GM12865 (cell line): ENCODE measurements around the gene DNM1.

Experiments used
- DNase-seq: peaks from one replicate; pipeline ENCODE4 v3.0.0; 2010; ENCODE audit warnings: low read depth
- H3K4me3 ChIP-seq: 2 replicates; pipeline ENCODE4 v1.5.1; 2011; ENCODE audit warnings: mild to moderate bottlenecking, low read depth, low read length, control low read depth
- TF ChIP-seq, protein P1 (sequence below): IDR thresholded peaks from 2 replicates; pipeline ENCODE4 v1.5.1; 2011; ENCODE audit warnings: low read length, control low read depth, low read depth, inconsistent platforms; ENCODE audit not compliant: insufficient read depth; ENCODE audit errors: missing control alignments

DNM1 gene

DNA sequence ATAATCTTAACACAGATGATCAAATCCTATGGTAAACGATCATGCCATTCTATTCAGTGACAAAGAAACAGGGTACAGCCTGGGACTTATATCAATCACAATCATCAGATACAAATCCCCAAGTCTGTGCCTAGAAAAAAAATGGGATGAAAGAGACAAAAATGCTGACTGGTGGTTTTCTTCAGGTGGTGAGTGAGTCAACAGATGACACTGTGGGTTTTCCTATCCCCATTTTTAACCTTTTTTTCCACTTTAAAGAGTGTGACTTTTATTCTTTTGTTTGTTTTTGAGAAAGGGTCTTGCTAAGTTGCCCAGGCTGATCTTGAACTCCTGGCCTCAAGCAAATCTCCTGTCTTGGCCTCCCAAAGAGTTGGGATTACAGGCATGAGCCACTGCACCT is 15.0 kb upstream of the DNM1 start:
- no peak for DNase-seq
- TF ChIP-seq, protein P1, sequence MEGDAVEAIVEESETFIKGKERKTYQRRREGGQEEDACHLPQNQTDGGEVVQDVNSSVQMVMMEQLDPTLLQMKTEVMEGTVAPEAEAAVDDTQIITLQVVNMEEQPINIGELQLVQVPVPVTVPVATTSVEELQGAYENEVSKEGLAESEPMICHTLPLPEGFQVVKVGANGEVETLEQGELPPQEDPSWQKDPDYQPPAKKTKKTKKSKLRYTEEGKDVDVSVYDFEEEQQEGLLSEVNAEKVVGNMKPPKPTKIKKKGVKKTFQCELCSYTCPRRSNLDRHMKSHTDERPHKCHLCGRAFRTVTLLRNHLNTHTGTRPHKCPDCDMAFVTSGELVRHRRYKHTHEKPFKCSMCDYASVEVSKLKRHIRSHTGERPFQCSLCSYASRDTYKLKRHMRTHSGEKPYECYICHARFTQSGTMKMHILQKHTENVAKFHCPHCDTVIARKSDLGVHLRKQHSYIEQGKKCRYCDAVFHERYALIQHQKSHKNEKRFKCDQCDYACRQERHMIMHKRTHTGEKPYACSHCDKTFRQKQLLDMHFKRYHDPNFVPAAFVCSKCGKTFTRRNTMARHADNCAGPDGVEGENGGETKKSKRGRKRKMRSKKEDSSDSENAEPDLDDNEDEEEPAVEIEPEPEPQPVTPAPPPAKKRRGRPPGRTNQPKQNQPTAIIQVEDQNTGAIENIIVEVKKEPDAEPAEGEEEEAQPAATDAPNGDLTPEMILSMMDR: no peak
- H3K4me3 ChIP-seq: no peak overlapping the region

DNA sequence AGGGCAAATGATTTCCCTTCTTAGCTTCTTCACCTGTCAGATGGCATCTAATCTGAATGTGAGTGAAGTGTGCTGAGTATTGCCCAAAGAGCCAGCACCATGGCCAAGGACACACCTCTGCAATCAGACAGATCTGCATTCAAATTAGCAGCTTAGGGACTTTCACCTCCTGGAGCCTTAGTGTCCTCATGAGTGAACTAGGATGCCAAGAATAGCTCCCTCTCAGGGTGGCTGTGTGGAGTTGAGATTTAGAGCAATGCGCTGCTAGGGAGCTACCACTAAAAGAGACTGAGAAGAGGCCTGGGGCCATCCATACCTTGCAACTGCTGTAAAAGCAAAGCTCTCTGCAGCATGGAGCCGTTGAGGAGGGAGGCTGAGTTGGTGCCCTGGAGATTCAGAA is 13.2 kb upstream of the DNM1 start:
- DNase-seq: peak; percentile 28
- no peak overlapping the region for H3K4me3 ChIP-seq
- TF ChIP-seq, protein P1: no peak

DNA sequence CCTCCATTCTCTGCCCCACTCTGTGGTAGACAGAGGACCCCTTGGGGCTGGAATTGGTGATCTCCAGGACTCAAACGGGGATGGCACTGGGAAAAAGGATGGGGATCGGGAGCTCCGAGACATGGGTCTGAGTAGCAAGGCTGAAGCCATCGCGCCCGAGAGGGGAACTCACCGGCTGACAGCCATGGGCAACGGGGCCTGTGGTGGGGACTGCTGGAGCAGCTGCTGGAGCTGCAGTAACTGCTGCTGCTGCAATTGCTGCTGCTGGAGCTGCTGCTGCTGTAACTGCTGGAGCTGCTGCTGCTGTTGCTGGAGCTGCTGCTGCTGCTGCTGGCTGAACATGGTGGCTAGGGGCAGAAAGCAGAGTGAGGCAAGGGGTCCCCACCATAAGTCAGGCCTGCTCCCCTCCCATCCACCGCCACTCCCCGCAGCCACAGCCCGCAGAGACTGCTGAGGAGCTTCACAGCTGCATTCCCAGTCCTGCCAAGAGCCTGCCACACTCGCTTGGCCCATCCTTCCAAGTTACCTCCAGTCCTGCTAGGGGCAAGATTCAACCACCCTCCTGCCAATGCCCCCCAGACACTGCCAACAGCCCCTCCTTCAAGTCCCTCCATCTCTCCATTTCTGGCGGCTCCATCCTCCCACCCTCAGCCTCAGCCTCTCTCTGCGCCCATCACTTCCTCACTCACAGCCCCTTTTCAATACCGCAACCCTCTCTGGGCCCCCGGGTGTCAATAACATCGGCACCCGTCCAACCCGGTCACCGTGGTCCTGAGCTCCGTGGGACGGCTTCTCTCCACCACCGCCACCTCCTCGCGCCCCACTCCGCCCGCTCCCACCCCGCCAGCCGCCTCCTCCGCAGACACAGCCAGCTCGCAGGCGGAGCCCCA is 12.4 kb upstream of the DNM1 start:
- H3K4me3 ChIP-seq: peak overlapping the region; percentile 84
- DNase-seq: peak; percentile 27
- TF ChIP-seq, protein P1: no peak

DNA sequence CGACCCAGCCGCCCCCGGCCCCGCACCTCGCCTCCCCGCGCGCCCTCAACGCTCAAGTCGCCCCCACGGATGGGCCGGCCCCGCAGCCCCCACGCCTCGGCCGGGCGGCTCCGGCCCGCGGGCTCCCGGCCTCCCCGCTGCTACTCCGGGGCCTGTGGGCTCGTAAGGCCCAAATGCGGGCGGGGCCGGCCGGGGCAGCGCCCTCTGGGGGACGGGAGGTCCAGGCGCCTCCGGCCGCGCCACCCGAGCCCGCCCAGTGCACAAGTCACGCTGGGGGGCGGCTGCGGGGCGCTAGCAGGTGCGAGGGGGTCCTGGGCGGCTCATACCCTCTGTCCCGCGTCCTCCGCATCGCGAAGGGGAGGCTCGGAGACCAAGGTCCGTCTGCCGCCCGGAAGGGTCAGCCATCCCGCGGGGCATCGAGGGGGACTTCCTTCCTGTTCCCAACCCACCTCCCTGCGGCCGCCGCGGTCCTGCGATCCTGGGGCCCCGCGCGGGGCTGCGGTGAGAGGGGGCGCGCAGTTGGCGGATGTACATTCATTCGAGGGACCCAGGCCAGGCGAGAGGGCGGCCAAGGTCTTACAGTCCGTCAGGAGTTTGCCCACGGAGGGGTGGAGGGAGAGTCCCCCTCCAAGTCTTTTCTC is 11.7 kb upstream of the DNM1 start, which contains the start of gene CIZ1:
Gene CIZ1 (minus strand): TSS at position 167 of the 641 bp plus-strand sequence. CDS start 715 bp downstream, outside the sequence.
- H3K4me3 ChIP-seq: peak within 1 kb of the TSS; percentile 84
- peak; percentile 91 for DNase-seq
- TF ChIP-seq, protein P1: peak; percentile 76

DNA sequence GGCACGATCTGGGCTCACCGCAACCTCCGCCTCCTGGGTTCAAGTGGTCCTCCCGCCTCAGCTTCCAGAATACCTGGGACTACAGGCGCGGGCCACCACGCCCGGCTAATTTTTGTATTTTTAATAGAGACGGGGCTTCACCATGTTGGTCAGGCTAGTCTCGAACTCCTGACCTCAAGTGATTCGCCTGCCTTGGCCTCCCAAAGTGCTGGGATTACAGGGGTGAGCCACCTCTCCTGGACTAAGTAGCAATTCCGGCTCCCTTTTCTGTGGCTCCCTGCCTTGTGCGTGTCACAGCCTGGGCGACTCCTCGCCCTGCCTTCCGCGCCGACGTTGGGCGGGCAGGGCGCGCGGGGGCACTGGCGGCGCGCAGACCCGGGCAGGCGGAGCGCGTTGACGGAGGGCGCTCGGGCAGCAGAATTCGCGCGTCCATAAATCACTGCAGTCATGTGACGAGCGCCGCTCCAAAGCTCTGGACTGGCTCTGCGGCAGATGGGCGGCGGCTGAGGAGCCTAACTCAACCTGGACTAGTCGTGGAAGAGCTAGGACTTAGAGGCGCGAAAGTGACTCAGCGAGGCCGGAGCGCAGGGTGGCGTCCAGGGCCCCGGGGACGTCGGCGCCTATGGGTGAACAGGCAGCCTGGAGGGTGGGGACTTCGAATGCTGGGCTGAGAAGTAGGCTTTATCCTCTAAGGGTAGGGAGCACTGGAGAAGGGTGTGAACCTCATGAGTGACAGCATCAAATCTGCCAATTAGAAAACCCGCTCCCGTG is 10.4 kb upstream of the DNM1 start:
- TF ChIP-seq, protein P1: peak; percentile 41

DNA sequence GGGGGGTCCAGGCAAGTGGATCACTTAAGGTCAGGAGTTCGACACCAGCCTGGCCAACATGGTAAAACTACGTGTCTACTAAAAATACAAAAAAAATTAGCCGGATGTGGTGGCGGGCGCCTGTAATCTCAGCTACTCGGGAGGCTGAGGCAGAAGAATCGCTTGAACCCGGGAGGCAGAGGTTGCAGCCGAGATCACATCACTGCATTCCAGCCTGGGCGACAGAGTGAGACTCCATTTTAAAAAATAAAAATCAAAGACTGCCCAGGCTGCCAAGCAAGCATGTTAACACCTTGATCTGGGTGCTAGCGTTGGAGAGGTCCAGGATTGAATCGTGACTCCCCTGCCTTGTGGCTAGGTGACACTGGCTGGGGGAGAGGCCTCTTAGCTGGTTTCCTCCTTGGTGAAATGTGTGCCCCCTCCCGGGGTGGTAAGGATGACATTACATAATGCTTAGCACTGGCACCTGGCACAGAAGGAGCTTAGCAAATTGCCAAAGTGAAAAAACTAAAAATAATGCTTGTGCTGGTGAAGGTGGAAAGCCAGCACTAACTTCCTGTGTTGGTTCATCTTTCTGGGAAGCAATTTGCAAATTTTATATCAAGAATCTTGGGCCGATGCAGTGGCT is 9.6 kb upstream of the DNM1 start:
- H3K4me3 ChIP-seq: no peak overlapping the region
- TF ChIP-seq, protein P1: no peak
- DNase-seq: no peak

More for the DNA sequence above, 10.4 kb upstream of the DNM1 start:
- peak; percentile 75 for DNase-seq
- H3K4me3 ChIP-seq: peak overlapping the region; percentile 84
